HEK293T (cell line): ENCODE measurements around the gene MEIS1.

Experiments used
- ARNT ChIP-seq: fragments of 450-650 bp; IDR thresholded peaks from 2 replicates; pipeline ENCODE4 v1.6.1; 2017; ENCODE audit warnings: mild to moderate bottlenecking
- BHLHE40 ChIP-seq: fragments of 450-650 bp; IDR thresholded peaks from 2 replicates; pipeline ENCODE4 v1.6.1; 2016; ENCODE audit warnings: mild to moderate bottlenecking, moderate library complexity, borderline replicate concordance
- CTBP1 ChIP-seq: fragments of 450-650 bp; IDR thresholded peaks from 2 replicates; pipeline ENCODE4 v1.6.1; 2016; ENCODE audit warnings: borderline replicate concordance
- ELF4 ChIP-seq: fragments of 450-650 bp; IDR thresholded peaks from 2 replicates; pipeline ENCODE4 v1.6.1; 2017; ENCODE audit warnings: antibody characterized with exemption
- FOXA1 ChIP-seq: fragments of 450-650 bp; IDR thresholded peaks from 2 replicates; pipeline ENCODE4 v1.6.1; 2016; ENCODE audit warnings: mild to moderate bottlenecking
- FOXM1 ChIP-seq: fragments of 450-650 bp; IDR thresholded peaks from 2 replicates; pipeline ENCODE4 v1.6.1; 2017; ENCODE audit warnings: mild to moderate bottlenecking, borderline replicate concordance
- HDGF ChIP-seq: fragments of 450-650 bp; IDR thresholded peaks from 2 replicates; pipeline ENCODE4 v1.6.1; 2017; ENCODE audit warnings: antibody characterized with exemption, borderline replicate concordance
- NFRKB ChIP-seq: fragments of 450-650 bp; IDR thresholded peaks from 2 replicates; pipeline ENCODE4 v1.6.1; 2016; ENCODE audit warnings: mild to moderate bottlenecking, moderate library complexity
- SP1 ChIP-seq: fragments of 450-650 bp; IDR thresholded peaks from 2 replicates; pipeline ENCODE4 v1.6.1; 2017
- SUZ12 ChIP-seq: fragments of 450-650 bp; IDR thresholded peaks from 2 replicates; pipeline ENCODE4 v1.6.1; 2016; ENCODE audit warnings: mild to moderate bottlenecking
- TARDBP ChIP-seq: fragments of 450-650 bp; IDR thresholded peaks from 2 replicates; pipeline ENCODE4 v1.6.1; 2016
- ZNF384 ChIP-seq: fragments of 450-650 bp; IDR thresholded peaks from 2 replicates; pipeline ENCODE4 v1.6.1; 2016

- no peak for TF ChIP-seq HDGF
- no peak for TF ChIP-seq BHLHE40
- TF ChIP-seq TARDBP, result no peak
- no peak for TF ChIP-seq SUZ12
- no peak for TF ChIP-seq FOXA1
- no peak for TF ChIP-seq ZNF384
- TF ChIP-seq FOXM1, result no peak
- no peak for TF ChIP-seq ELF4
- TF ChIP-seq NFRKB, result no peak
- no peak for TF ChIP-seq SP1
- no peak for TF ChIP-seq ARNT
- no peak for TF ChIP-seq CTBP1
Measured at GRCh38 chr2:66525606-66526005, 90.7 kb downstream of the MEIS1 start.
